Panc1 (cell line): Measurements from ENCODE around the gene UQCC2. TPM values are rescaled to one million over a fixed set of nuclear protein-coding genes. Genes with fewer than 3 reads are reported as not detected.

Experiments
- ATAC-seq: fragments of 200-7000 bp; cut with Tn5 transposase; 2 replicates; pipeline ENCODE4 v1.9.1; 2020; ENCODE audit warnings: mild to moderate bottlenecking, moderate library complexity
- BruUV-seq: library from RNA; stranded (reverse); fragments of 400-500 nt; replicated peaks from 2 replicates; lab custom pipeline; 2021; lab: Mats Ljungman, UMichigan
- CTCF ChIA-PET: fragments of 300-600 bp; sonication (Branson Sonifier 250); formaldehyde crosslinking; loops from one replicate; lab custom pipeline; 2022; ENCODE audit warnings: antibody characterized with exemption; lab: Charles Lee
- POLR2A ChIA-PET: fragments of 300-600 bp; sonication (Branson Sonifier 250); formaldehyde crosslinking; loops from one replicate; lab custom pipeline; 2022; ENCODE audit warnings: antibody characterized with exemption; lab: Charles Lee
- DNase-seq: peaks from one replicate; pipeline ENCODE4 v3.0.0-alpha.2; 2010; ENCODE audit warnings: low read depth, low spot score
- H3K27ac ChIP-seq: 2 replicates; pipeline ENCODE4 v1.5.1; 2011; ENCODE audit warnings: mild to moderate bottlenecking, low read length, inconsistent platforms
- H3K27me3 ChIP-seq: fragments of 200-500 bp; sonication (Bioruptor generic); 2 replicates; pipeline ENCODE4 v1.6.0; 2014; ENCODE audit warnings: low read length, inconsistent platforms; ENCODE audit not compliant: control insufficient read depth, insufficient read depth
- H3K36me3 ChIP-seq: fragments of 200-500 bp; sonication (Bioruptor generic); 2 replicates; pipeline ENCODE4 v1.5.1; 2014; ENCODE audit warnings: inconsistent platforms, mild to moderate bottlenecking, low read length, moderate library complexity; ENCODE audit not compliant: control insufficient read depth, insufficient read depth
- H3K4me1 ChIP-seq: 2 replicates; pipeline ENCODE4 v1.5.1; 2011; ENCODE audit warnings: inconsistent platforms, mild to moderate bottlenecking, low read length, moderate library complexity; ENCODE audit not compliant: control insufficient read depth, insufficient read depth
- H3K4me3 ChIP-seq, 2 experiments: 2 replicates each; pipeline ENCODE4 v1.5.1; 2011 to 2012; ENCODE audit warnings: low read depth in 2 of 2, low read length in 2 of 2, mild to moderate bottlenecking in 2 of 2, inconsistent platforms in 1 of 2, moderate library complexity in 1 of 2
- H3K9me3 ChIP-seq: fragments of 200-500 bp; sonication (Bioruptor generic); 2 replicates; pipeline ENCODE4 v1.5.1; 2014; ENCODE audit warnings: low read depth, mild to moderate bottlenecking, inconsistent platforms, low read length, moderate library complexity; ENCODE audit not compliant: control insufficient read depth, insufficient read depth
- POLR2AphosphoS5 ChIP-seq: IDR thresholded peaks from 2 replicates; pipeline ENCODE4 v1.6.1; 2012; ENCODE audit warnings: mild to moderate bottlenecking, low read depth, low read length, moderate library complexity
- SIN3A ChIP-seq: IDR thresholded peaks from 2 replicates; pipeline ENCODE4 v1.6.1; 2012; ENCODE audit warnings: low read depth, mild to moderate bottlenecking, low read length, moderate library complexity, borderline replicate concordance; ENCODE audit not compliant: insufficient read depth
- TCF7L2 ChIP-seq: IDR thresholded peaks from 2 replicates; pipeline ENCODE4 v1.6.1; 2011; ENCODE audit warnings: mild to moderate bottlenecking, low read depth, low read length, inconsistent platforms
- in situ Hi-C: cut with HindIII; loops from 2 replicates; pipeline ENCODE4 v1.10.0; 2016; ENCODE audit warnings: low sequenced_read_pairs, low pct_unique_long_range_greater_than_20kb
- intact Hi-C: fragments of 100-400 bp; cut with micrococcal nuclease; formaldehyde crosslinking; loops from one replicate; pipeline ENCODE4 v1.10.0; 2022; ENCODE audit not compliant: unreplicated experiment
- total RNA-seq: library from RNA; stranded (reverse); gene quantifications from one replicate; pipeline ENCODE4 v1.2.1, GENCODE V29; 2021; ENCODE audit not compliant: unreplicated experiment
- TF ChIP-seq, protein P1 (sequence below): fragments of 450-650 bp; IDR thresholded peaks from 2 replicates; pipeline ENCODE4 v1.5.1; 2017; ENCODE audit warnings: mild to moderate bottlenecking
- TF ChIP-seq, protein P2 (sequence below), 2 experiments: IDR thresholded peaks; 2 replicates each; pipeline ENCODE4 v1.6.1; 2011 to 2012; ENCODE audit warnings: low read depth in 2 of 2, control low read depth in 1 of 2, low read length in 1 of 2, mild to moderate bottlenecking in 1 of 2, moderate library complexity in 1 of 2; ENCODE audit not compliant: insufficient read depth in 1 of 2

Gene UQCC2
- total RNA-seq, 1 experiment from 2014 or later = 135 TPM

DNA sequence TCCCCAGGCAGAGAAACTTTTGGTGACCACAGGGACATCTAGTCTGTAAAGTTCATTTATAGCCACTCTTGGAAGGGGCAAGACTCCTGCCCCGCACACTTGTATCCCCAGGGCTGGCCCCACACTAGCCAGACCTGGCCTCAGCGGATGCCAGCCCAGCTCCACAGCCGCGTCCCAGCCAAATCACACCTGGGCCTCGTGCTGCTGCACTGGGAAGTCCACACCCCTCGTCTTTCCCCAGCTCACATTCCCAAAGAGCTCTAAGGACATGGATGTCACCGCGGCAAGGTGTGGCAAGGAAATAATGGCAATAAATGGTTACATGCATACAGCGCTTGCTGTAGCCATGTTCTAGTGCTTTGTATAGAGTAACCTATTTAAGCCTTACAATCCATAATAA is 26.7 kb upstream of the UQCC2 start:
- CTCF ChIA-PET = interaction anchor here (0.6 to 0.8 kb wide), 2 partner anchors 27 to 316 kb away, joined by 6 to 10 read pairs; partner anchors contain the start of gene UQCC2

DNA sequence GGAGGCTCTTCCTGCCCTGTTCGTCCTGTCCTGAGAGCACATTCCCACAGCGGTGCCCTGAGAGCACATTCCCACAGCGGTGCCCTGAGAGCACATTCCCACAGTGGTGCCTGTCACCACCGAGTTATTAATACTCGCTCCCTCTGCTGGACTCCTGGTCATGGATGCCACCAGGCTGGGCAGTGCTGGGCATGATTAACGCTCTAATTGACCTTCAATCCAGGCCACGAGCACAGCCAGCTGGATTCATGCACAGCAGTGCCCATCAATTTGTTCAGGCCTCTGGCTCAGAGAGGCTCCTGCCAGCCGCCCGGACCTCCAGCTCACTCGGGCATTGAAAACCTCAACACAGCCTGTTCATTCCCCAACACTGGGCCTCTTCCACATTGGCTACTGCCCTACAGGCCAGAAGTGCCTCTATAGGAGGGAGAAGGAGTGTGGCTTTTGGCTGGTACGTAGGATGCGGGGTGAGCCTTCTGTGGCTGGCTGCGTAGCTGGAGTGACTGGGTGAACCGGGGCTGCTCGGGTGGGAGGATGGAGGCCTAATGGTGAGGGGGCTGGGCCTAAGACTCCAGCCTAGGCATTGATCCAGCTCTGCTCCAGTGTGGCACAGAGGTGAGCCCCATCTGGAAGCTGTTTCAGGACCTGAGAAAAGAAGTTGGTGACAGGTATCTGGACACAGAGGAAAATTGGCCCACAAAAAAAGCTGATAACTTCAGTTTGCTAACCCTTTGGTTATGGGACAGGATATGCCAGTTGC is 25.9 kb upstream of the UQCC2 start:
- Histone ChIP-seq H3K9me3 (no peaks in the 10 kb centered on the region), H3K4me3 (no peak overlapping the region), H3K27me3 (no peaks in the 10 kb centered on the region), H3K27ac (no peak overlapping the region), H3K4me1 (no peaks in the 10 kb centered on the region), H3K36me3 (no peaks in the 10 kb centered on the region)
- no peak for ATAC-seq
- in situ Hi-C loops = no loop called here
- ChIA-PET CTCF (no interaction called here), POLR2A (no interaction called here)
- no TSS peak for BruUV-seq
- intact Hi-C loops = no loop called here
- TF ChIP-seq, protein P1, sequence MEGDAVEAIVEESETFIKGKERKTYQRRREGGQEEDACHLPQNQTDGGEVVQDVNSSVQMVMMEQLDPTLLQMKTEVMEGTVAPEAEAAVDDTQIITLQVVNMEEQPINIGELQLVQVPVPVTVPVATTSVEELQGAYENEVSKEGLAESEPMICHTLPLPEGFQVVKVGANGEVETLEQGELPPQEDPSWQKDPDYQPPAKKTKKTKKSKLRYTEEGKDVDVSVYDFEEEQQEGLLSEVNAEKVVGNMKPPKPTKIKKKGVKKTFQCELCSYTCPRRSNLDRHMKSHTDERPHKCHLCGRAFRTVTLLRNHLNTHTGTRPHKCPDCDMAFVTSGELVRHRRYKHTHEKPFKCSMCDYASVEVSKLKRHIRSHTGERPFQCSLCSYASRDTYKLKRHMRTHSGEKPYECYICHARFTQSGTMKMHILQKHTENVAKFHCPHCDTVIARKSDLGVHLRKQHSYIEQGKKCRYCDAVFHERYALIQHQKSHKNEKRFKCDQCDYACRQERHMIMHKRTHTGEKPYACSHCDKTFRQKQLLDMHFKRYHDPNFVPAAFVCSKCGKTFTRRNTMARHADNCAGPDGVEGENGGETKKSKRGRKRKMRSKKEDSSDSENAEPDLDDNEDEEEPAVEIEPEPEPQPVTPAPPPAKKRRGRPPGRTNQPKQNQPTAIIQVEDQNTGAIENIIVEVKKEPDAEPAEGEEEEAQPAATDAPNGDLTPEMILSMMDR = no peak
- TF ChIP-seq POLR2AphosphoS5 (no peak), TCF7L2 (no peak), SIN3A (no peak)
- TF ChIP-seq, protein P2, sequence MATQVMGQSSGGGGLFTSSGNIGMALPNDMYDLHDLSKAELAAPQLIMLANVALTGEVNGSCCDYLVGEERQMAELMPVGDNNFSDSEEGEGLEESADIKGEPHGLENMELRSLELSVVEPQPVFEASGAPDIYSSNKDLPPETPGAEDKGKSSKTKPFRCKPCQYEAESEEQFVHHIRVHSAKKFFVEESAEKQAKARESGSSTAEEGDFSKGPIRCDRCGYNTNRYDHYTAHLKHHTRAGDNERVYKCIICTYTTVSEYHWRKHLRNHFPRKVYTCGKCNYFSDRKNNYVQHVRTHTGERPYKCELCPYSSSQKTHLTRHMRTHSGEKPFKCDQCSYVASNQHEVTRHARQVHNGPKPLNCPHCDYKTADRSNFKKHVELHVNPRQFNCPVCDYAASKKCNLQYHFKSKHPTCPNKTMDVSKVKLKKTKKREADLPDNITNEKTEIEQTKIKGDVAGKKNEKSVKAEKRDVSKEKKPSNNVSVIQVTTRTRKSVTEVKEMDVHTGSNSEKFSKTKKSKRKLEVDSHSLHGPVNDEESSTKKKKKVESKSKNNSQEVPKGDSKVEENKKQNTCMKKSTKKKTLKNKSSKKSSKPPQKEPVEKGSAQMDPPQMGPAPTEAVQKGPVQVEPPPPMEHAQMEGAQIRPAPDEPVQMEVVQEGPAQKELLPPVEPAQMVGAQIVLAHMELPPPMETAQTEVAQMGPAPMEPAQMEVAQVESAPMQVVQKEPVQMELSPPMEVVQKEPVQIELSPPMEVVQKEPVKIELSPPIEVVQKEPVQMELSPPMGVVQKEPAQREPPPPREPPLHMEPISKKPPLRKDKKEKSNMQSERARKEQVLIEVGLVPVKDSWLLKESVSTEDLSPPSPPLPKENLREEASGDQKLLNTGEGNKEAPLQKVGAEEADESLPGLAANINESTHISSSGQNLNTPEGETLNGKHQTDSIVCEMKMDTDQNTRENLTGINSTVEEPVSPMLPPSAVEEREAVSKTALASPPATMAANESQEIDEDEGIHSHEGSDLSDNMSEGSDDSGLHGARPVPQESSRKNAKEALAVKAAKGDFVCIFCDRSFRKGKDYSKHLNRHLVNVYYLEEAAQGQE (IDR thresholded peaks at IDR 0.05; ENCODE audit: insufficient read depth in 1 of 2, low read depth in 2 of 2, low read length in 1 of 2) = no peak
- no peak for DNase-seq

More for the DNA sequence above, 26.7 kb upstream of the UQCC2 start:
- Histone ChIP-seq H3K36me3 (no peaks in the 10 kb centered on the region), H3K27ac (no peak overlapping the region), H3K27me3 (no peaks in the 10 kb centered on the region), H3K9me3 (no peaks in the 10 kb centered on the region), H3K4me3 (no peak overlapping the region), H3K4me1 (no peaks in the 10 kb centered on the region)
- ATAC-seq = no peak
- POLR2A ChIA-PET = no interaction called here
- TF ChIP-seq, protein P2 (IDR thresholded peaks at IDR 0.05; ENCODE audit: insufficient read depth in 1 of 2, low read depth in 2 of 2, low read length in 1 of 2) = no peak
- TF ChIP-seq, protein P1 = no peak
- TF ChIP-seq SIN3A (no peak), TCF7L2 (no peak)
- intact Hi-C loops (no loop called here), in situ Hi-C loops (no loop called here)
- BruUV-seq = no TSS peak
- no peak for DNase-seq
